HG02884 (cell line): ENCODE measurements around the gene LMCD1.

ENCODE experiments used
- ATAC-seq: cut with Tn5 transposase; IDR thresholded peaks from one replicate; pipeline ENCODE4 v1.9.1; 2021; ENCODE audit warnings: mild to moderate bottlenecking, moderate library complexity; ENCODE audit not compliant: unreplicated experiment

Gene LMCD1

DNA sequence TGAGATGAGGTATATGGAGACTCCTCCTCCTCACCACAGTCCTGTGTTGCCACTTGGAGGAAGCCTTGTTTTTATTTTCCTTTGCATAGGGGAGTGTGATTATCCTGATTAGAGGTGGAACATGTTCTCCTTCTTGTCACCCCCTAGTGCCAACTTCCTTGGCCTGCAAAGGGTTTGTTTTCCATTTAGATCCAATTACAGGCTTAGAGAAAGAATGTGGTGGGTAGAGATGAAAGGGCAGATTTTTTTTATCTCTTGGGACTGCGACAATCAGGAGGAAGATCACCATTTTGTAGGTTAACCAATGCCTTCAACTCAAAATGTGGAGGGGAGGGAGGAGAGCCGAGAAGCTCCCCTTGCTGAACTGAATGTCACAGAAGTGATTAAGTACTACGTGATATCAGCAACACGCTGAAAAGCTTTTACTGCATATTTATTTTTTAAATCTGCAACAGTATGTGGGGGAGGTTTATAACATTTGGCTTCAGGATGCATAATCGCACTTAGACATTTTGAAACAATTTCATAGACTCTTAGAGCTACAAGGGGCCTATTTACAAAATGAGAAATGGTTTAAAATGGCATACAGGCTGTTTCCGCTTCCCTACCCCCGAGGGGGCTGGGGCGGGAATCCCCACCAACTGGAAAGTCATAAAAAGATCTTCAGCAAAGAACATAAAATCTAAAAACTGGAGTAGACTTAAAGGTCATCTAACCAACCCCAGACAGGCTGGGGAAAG, 2.4 kb downstream of the LMCD1 start:
- no peak for ATAC-seq

DNA sequence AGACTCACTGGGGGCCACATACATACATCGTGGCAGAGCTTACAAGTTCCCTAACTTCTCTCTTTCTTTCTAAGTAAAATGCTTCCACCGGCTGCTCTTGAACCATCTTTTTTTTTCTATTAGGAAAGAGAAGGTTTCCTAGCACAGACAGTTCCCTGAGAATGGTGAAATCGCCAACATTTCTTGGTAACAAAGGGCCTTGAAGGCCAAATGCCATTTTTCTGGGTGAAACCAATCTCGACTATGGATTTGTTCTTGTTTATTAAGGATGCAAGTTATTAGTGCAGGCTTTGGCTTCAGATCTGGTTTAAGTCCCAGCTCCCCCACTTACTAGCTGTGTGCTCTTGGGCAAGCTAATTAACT, 3.0 kb downstream of the LMCD1 start:
- ATAC-seq, result no peak

DNA sequence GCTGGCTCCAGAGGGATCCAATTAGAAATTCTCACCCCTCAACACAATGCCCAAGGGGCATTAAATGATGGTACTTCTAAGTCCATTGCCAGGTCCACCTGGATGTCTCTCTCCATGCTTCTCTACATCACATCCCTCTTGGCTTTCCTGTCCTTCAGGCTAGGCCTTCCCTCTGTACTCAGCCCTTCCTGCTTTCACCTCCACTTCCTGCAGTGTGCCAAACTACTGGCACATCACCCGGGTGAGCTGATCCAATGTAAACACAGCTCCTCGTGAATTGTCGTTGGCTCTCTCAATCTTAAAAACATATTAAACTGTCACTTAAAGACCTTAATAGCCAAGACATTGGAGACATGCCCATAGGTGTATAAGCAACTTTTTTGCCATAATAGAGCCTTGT, 4.0 kb downstream of the LMCD1 start:
- no peak for ATAC-seq

DNA sequence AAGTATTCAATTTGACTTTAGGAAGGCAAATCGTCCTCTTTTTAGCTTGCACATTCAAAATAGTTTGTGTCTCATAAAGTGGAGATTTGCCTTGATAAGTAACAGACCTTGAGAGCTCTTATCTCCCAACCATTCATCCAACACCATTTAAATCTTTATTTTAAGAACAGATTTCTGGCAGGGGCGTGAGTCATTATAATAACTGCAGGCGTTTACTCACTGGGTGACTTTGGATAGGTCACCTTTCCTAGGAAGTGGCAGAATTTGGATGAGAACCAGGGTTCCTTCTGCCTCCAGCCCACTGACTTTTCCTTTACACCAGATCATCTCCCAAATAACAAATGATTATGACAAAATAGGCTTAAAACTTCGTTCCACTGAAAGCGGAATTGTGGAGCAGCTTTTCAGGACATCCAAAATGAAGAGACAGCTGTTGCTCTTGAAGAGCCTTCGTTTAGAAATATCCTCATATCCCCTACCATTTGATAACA, 5.0 kb downstream of the LMCD1 start:
- no peak for ATAC-seq

DNA sequence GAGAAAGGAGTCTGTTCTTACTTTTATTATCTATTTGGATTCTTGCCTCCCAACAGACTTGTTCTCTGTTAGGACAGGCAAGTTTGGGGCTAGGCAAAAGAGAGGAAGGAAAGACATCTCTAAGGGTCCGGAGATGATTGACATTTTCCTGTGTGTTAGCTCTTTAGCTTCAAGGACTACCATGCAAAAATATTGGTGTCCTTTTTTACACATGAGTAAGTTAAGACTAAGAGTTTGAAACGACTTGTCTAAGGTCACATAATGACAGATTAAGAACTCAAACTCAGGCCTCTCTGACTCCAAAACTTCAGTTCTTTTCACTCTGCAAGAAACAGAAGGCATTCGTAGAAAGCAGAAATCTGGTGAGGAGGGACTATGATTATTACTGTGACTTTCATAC, 5.9 kb downstream of the LMCD1 start:
- ATAC-seq, result no peak

DNA sequence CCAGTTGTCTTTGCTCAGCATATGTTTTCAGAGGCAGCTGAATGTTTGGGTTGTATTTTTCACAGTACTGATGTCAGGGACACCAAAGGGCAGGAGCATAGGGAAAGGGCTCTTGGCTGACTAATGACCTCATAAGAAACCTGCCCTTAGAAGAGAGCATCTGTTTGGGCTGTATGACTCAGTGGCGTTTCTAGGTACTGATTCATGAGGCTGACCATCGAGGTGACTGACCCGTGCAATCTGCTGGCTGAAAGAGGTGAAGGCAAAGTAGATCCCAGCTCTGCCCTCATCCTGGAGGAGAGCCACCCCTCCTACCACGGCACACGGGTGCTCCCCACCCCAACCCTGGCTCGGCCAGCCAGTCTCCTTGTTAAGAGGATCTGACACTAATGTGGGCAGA, 8.3 kb downstream of the LMCD1 start:
- no peak for ATAC-seq

DNA sequence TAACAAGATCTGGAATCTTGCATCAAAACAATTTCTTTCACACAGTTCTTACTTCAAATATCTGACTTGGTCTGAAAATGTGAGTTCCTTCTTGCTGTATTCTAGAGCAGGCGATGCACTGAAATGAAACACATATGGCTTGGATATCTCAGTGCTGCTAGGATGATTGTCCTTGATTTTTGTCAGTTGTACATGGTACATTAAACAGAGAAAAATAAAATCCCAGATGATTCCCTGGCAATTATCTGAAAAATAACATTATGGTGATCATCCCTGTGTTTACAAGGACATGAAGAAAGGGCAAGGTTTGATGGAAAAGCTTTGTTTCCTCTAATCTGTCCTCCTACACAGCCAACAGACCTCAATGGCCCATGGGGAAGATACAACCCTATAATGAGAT, 10.6 kb downstream of the LMCD1 start:
- no peak for ATAC-seq

DNA sequence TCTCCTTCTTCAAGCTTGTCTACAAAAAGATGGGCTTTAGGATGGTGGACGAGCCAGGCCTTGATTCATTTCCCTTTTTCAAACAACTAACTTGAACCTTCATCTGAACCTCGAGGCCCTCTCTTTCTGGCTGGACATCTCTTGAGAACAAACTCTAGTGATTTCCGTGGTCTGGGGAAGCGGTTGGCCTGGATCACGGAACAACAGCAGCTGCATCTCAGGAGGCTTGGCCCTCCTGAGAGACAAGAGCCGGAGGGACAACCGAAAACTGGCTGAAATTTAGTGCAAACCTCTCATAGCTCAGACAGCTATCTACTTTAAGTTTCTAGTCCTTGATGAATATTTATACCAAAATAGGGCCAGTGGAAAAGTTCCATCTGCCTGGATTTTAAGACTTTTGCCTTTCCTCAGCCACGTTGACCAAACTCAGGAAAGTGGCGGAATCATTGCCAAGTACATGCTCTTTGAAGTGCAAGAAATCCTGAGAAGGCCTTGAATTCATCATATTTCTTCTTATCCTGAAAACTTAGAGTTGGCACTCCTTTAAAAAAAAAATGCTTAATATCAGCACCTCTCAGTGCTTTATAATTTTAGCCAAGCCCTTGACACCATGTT, 14.5 kb downstream of the LMCD1 start:
- no peak for ATAC-seq

DNA sequence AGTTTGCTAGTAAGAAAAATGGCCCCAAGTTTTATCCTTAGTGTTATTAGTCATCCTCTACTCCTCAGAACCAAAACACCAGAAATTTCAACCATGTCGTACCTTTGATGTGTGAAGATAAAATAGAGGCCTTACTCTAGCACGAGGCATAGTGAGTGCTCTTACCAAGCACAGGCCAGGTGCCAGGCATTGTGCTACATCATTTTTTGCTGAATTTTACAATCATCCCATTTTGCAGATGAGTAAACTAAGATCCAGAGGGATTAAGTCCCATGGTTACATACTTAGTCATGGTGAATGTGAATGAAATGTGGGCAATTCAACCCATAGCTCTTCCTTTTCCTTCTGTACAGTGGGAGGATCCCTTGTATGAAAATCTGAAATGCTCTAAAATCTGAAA, 15.2 kb downstream of the LMCD1 start:
- no peak for ATAC-seq

DNA sequence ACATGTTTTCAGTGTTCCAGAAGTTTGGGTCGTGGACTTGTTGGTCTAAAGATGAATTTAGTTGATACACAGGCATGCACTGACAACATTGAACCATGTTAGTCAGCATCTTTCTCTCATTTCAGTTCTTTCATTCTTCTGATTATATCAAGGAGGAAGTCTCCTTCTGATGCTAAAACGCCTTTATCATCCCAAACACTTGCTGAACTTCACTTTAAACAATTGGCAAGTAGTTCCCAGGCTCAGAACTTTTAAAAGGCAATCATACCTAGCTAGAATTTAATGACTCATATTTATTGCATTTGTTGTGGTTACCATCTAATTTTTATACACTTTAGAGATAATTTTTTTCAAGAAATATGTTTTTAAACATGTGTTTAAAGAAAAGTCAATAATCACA, 15.9 kb downstream of the LMCD1 start:
- ATAC-seq, result no peak

DNA sequence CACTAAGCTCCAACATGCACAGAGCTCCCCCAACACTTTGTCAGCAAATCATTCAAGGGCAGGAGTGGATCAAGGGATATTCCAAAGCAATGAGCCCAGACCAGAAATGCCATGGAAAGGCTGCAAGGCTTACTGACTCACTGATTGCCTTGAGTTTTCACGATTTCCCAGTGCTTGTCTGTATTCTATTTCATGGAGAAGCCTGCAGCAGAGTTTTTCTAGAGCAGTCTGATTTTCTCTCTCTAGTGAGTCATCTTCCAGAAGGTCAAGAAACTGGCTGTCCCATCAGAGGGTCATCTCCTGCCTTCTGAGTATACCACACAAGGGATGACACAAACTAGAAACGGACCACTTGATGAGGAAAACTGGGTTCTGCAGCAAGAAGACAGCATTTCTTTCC, 16.5 kb downstream of the LMCD1 start:
- no peak for ATAC-seq

DNA sequence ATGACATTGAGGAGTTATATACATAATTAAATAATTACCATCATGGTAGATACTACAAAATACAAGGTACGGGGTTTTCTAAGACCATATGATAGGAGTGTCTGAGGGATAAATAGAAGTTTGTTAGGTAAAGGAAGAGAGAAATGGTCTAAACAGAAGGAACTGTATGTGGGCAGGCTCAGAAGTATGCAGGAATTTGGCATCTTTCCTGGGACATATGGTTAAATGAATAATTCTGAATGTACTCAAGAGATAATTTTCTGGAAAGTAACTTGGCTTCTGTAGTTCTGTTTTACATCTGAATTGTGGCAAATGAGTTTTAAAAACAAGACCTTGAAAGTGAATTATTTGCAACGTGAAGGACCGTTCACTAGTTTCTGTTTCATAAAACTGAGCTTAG, 17.5 kb downstream of the LMCD1 start:
- ATAC-seq, result no peak

DNA sequence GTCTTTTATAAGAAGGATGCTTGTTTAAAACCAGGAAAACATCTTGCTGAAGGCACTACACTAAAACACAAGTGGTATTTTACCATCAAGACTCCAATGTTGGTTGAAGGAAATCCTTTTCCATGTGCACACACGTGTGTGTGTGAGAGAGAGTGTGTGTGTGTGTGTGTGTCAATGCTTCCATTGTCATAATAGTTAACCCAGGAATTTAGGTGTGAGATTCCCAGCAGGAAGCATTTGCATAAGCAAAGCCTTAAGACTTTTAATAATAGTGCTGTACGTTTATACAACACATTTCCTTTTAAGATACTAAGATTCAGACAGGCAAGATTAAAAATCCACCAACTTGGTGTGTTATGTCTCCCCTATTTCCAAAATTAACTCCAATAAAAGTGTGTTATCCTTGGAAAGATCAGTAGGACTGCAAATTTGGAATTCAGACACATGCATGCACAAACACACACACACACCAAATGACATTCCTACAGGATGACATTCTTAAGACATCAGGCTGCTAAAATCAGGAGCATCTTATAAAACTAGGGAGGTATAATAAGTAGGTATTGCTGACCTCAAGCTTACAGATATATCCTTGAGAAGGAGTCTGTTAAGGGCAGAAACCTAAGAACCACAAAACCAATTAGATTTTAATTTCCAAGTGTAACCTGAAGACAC, 18.3 kb downstream of the LMCD1 start:
- ATAC-seq, result no peak

DNA sequence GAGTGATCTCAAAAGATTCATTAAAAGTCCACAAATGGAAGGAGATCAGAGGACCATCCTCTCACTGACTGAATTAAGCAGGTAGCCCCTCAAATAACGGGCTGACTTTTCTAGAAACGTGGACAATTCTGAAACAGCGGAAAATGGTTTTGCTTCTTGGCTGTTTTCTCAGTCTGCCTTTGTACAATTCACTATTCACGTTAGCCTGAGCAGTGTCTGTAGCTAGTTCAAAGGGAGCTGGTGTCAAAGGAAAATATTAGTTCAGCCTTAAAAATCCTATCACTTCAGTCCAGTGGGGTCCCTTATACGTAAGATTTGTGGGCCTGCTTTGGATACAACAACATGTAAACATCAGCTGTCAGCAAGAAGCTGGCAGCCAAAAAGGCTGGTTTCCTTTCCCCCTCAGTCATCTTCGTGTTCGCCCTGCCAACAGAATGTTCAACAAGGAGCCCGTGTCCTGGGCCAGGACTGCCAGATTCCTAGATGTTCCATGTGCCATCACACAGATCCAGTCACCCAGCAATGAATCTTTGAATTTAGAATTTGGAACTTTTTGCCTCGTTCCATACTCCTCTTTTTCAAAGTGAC, 19.3 kb downstream of the LMCD1 start:
- ATAC-seq, result no peak

DNA sequence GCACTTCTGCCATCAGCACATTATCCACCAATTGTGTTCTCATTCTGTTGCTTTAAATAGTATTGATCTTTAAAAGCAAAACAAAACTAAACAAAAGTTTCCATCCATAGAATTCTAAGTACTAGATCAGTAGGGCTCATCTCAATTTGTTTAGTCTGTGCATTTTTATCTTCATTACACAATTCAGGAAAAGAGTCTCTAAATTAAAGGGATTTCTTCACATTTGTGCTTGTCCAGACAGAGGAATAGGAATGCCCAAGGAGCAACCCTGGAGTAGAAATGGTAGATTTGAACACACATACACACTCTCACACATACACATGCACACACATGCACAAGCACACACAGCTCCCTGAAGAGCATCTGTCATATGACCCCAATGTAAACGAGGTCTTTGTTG, 21.4 kb downstream of the LMCD1 start:
- ATAC-seq, result no peak

DNA sequence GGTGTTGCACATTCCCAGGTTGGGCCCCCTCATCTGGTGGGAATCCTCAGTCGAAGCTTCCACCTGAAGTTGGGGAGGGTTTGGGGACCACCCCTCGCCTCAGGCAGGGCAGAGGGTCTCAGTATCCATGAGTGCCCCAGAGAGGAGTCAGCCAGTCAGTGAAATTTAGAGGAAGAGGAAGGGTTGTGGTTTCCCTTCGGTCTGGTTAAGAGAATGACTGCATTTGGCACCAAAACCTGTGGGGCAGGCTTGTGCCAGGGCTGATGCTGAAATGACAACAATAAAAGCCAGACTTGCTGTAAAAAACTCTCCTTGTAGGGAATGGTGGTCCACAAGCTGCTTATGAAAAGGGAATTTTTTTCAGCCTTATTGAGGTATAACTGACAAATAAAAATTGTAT, 22.6 kb downstream of the LMCD1 start:
- ATAC-seq, result no peak

DNA sequence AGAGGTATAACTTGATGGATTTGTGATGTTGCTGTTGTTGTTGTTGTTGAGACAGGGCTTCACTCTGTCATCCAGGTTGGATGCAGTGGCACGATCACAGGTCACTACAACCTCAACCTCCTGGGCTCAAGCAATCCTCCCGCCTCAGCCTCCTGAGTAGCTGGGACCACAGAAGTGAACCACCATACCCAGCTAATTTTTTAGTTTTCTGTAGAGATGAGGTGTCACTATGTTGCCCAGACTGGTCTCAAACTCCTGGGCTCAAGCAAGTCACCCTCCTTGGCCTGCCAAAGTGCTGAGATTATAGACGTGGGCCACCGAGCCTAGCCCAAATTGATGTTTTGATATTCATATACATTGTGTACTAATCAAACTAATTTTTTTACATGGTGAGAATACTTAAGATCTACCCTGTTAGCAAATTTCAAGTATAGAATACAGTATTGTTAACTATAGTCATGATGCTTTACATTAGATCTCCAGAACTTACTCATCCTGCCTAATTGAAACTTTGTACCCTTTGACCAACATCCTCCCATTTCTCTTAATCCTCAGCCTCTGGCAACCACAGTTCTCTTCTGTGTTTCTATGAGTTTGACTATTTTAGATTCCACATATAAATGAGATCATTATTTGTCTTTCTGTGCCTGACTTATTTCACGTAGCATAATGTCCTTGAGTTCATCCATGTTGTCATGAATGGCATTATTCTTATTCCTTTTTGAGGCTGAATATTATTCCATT, 23.2 kb downstream of the LMCD1 start:
- ATAC-seq, result no peak

DNA sequence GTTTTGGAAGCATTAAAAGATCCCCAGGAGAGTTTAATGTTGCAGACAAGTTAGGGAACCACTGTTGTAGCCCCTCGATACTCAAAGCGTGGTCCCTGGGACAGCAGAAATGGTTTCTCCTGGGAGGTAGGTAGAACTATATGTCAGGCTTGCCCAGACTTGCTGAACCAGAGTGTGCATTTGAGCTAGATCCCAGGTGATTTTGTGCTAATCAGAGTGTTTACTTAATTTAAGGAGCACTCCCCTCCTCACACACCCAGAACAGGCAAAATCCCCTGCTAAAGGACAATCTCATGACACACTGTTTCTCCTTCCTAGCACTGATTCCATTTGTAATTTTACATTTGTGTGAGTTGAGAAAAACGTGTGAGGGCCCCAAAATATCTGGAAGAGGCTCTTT, 24.3 kb downstream of the LMCD1 start:
- ATAC-seq, result no peak

DNA sequence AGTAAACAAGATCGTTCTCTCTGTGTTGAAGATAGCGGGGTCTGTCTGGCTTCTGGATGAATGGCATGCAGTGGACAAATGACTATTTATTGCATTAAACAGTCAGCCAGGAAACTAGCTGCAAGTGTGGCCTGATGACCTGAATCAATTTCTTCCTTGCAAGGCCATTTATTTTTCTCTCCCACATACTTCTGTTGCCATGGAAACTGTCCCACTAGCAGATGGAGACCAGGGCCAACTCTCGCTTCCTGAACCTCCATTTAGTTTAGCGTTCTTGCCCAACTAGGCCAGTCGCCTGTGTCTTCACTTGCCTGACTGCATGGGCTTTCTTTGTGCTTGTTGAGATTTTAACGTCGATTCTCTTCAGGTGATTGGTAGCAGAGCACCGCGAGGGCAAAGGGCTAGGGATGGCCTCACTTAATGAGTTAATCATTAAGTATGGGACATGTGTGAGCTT, 27.6 kb downstream of the LMCD1 start:
- ATAC-seq, result no peak

DNA sequence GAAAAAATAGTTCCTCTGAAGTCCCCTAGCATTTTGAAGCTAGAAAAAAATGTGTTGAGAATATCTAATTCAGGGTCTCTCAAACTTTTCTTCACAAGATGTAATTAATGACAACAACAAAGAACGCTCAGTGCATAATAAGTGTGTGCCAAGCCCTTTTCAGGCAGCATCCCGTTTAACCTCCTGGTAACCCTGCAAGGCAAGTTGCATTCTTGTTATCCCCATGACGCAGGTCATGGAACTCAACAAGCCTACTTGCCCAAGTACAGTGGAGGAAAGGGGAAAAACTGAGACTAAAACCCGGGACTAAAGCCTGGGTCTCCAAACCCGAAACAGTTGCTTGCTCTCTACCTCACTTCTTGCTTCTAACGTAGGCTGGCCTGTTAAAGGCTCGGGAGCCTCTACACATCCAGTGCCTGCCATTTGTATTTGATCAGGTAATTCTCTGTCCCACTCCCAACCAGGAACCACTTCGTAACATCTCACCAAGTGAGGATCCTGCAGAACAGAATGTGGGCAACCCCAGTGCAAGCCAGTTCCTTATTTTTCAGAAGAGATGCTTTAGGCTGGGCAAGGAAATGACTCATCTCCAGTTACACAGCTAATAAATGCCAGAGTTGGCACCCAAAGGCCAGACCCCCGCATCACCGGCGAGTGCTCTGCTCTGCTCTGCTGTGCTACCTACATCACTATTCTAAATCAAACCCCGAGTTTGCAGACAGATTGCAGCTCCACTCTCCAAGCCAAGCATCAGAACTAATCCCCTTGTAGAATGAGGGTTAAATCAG, 28.3 kb downstream of the LMCD1 start:
- ATAC-seq, result no peak
